WTC11 (cell line): ENCODE data around the gene TNFSF13B.

Source experiments
- CBFB ChIP-seq: sonication (generic); formaldehyde crosslinking; IDR thresholded peaks from 2 replicates; pipeline ENCODE4 v1.8.1; 2022; ENCODE audit warnings: mild to moderate bottlenecking, low read depth, missing genetic modification reagents
- CTCF ChIP-seq: fragments of 200-600 bp; IDR thresholded peaks from 2 replicates; pipeline ENCODE4 v1.8.0; 2022; ENCODE audit warnings: antibody characterized with exemption
- OVOL2 ChIP-seq: fragments of 250-450 bp; sonication (Bioruptor Pico); IDR thresholded peaks from 2 replicates; pipeline ENCODE4 v1.9.0; 2021; ENCODE audit warnings: mild to moderate bottlenecking, borderline replicate concordance
- ZNF512 ChIP-seq: sonication (generic); formaldehyde crosslinking; IDR thresholded peaks from 2 replicates; pipeline ENCODE4 v1.8.1; 2022; ENCODE audit warnings: missing genetic modification reagents, borderline replicate concordance

- TF ChIP-seq CTCF (no peak), ZNF512 (CRISPR knock-in tag) (no peak), OVOL2 (CRISPR knock-in tag) (no peak), CBFB (CRISPR knock-in tag) (no peak)
Observed at GRCh38 chr13:108278466-108278865, 8.9 kb downstream of the TNFSF13B start.
